SHP77 (cell line): ENCODE results near the gene DRC1.

Source experiments
- DNase-seq, 2 experiments: peaks; one replicate each; lab custom pipeline; 2025; lab: John Stamatoyannopoulos, UW

DRC1 gene

GRCh38 chr2:26399771-26400376 is 1.8 kb upstream of the DRC1 start:
- DNase-seq = no peak

- no peak for DNase-seq
Observed at GRCh38 chr2:26400723-26401122, 997 bp upstream of the DRC1 start.

GRCh38 chr2:26407526-26407925 is 5.8 kb downstream of the DRC1 start:
- no peak for DNase-seq

GRCh38 chr2:26409785-26410184 is 8.1 kb downstream of the DRC1 start:
- DNase-seq = no peak

GRCh38 chr2:26410764-26411243 is 9.1 kb downstream of the DRC1 start:
- no peak for DNase-seq

GRCh38 chr2:26411419-26411818 is 9.7 kb downstream of the DRC1 start:
- DNase-seq = no peak

GRCh38 chr2:26412091-26412673 is 10.5 kb downstream of the DRC1 start:
- no peak for DNase-seq

- no peak for DNase-seq
Observed at GRCh38 chr2:26414311-26414710, 12.6 kb downstream of the DRC1 start.

- no peak for DNase-seq
Observed at GRCh38 chr2:26421961-26422360, 20.2 kb downstream of the DRC1 start.

GRCh38 chr2:26422947-26423629 is 21.4 kb downstream of the DRC1 start:
- no peak for DNase-seq

- DNase-seq = no peak
Observed at GRCh38 chr2:26423750-26424149, 22.0 kb downstream of the DRC1 start.

- no peak for DNase-seq
Observed at GRCh38 chr2:26424221-26424620, 22.5 kb downstream of the DRC1 start.

GRCh38 chr2:26428846-26429245 is 27.1 kb downstream of the DRC1 start:
- no peak for DNase-seq

GRCh38 chr2:26429779-26430578 is 28.3 kb downstream of the DRC1 start:
- DNase-seq = peak; percentile 21 to 31

- no peak for DNase-seq
Observed at GRCh38 chr2:26430826-26431225, 29.1 kb downstream of the DRC1 start.

GRCh38 chr2:26432363-26432762 is 30.6 kb downstream of the DRC1 start:
- DNase-seq = no peak

GRCh38 chr2:26432859-26433258 is 31.1 kb downstream of the DRC1 start:
- DNase-seq = no peak

GRCh38 chr2:26435106-26435505 is 33.4 kb downstream of the DRC1 start:
- no peak for DNase-seq

- DNase-seq = no peak
Observed at GRCh38 chr2:26438526-26438925, 36.8 kb downstream of the DRC1 start.

- no peak for DNase-seq
Observed at GRCh38 chr2:26438926-26439325, 37.2 kb downstream of the DRC1 start.

- no peak for DNase-seq
Observed at GRCh38 chr2:26442301-26442700, 40.6 kb downstream of the DRC1 start.

GRCh38 chr2:26442707-26443106 is 41.0 kb downstream of the DRC1 start:
- DNase-seq = no peak

- DNase-seq = no peak
Observed at GRCh38 chr2:26444236-26444635, 42.5 kb downstream of the DRC1 start.
